Measurements from ENCODE around the gene SEC63.
"Not testable (repeated sequence)": the region's sequence is repeated elsewhere in the genome, so short reads cannot be mapped to it uniquely, and the experiment has no call there.

DNA sequence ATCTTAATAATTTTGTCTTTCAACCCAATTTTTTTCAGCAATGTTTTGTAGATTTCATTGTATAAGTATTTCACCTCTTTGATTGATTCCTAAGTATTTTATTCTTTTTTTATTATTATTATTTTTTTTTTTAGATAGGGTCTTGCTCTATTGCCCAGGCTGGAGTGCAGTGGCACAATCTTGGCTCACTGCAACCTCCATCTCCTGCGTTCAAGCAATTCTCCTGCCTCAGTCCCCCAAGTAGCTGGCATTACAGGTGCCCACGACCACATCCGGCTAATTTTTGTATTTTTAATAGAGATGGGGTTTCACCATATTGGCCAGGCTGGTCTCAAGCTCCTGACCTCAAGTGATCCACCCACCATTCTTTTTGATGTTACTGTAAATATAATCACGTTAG, 97.0 kb downstream of the SEC63 start:
- TF ChIP-seq CTCF (IDR thresholded peaks at IDR 0.05); POLR2A (IDR thresholded peaks at IDR 0.05; ENCODE audit: low read depth): not testable (repeated sequence)

Data from esophagus muscularis mucosa (tissue), 3 donors.